HepG2 (cell line): ENCODE results near the gene SPC24. TPM values are rescaled to one million over a fixed set of nuclear protein-coding genes. Genes with fewer than 3 reads are reported as not detected.
A peak's percentile ranks its signal among the peaks of the same experiment; 100 is the strongest.

Experiments used
- CENPBD1 ChIP-seq: sonication (generic); formaldehyde crosslinking; IDR thresholded peaks from 2 replicates; pipeline ENCODE4 v1.8.0; 2022; ENCODE audit warnings: missing genetic modification reagents, low read depth, mild to moderate bottlenecking, borderline replicate concordance
- CENPX ChIP-seq: sonication (generic); formaldehyde crosslinking; IDR thresholded peaks from 2 replicates; pipeline ENCODE4 v1.9.0; 2021; ENCODE audit warnings: mild to moderate bottlenecking, missing genetic modification reagents, moderate library complexity
- CREM ChIP-seq, 2 experiments: sonication (generic) in 1 of 2; formaldehyde crosslinking in 1 of 2; IDR thresholded peaks; 2 replicates each; pipeline versions ENCODE4 v1.4.0 to v1.6.1; 2016 to 2020; ENCODE audit warnings: antibody characterized with exemption in 1 of 2, mild to moderate bottlenecking in 1 of 2, missing genetic modification reagents in 1 of 2
- HBP1 ChIP-seq: IDR thresholded peaks from 2 replicates; pipeline ENCODE4 v1.6.1; 2016; ENCODE audit warnings: low read depth, control low read depth
- HCFC1 ChIP-seq: fragments of 150-350 bp; IDR thresholded peaks from 2 replicates; pipeline ENCODE4 v1.6.1; 2014; ENCODE audit warnings: low read depth, low read length
- PAXIP1 ChIP-seq: sonication (generic); formaldehyde crosslinking; conservative IDR thresholded peaks from 2 replicates; pipeline ENCODE4 v1.4.0; 2020; ENCODE audit warnings: mild to moderate bottlenecking, missing genetic modification reagents, moderate library complexity
- SOX13 ChIP-seq, 3 experiments: fragments of 450-650 bp in 1 of 3; sonication (generic) in 1 of 3; formaldehyde crosslinking in 1 of 3; IDR thresholded peaks in 2 of 3; conservative IDR thresholded peaks in 1 of 3; 2 replicates each; pipeline versions ENCODE4 v1.5.0 to v1.6.1; 2016 to 2020; ENCODE audit warnings: antibody characterized with exemption in 1 of 3, mild to moderate bottlenecking in 1 of 3, missing compliant biosample characterization in 1 of 3, missing genetic modification reagents in 1 of 3, moderate library complexity in 1 of 3
- TFDP1 ChIP-seq: IDR thresholded peaks from 2 replicates; pipeline ENCODE4 v1.6.1; 2016; ENCODE audit warnings: missing compliant biosample characterization, missing genetic modification reagents, borderline replicate concordance
- THRA ChIP-seq: sonication (generic); formaldehyde crosslinking; IDR thresholded peaks from 2 replicates; pipeline ENCODE4 v1.4.0; 2020; ENCODE audit warnings: missing genetic modification reagents, borderline replicate concordance
- TOPORS ChIP-seq: sonication (generic); formaldehyde crosslinking; IDR thresholded peaks from 2 replicates; pipeline ENCODE4 v1.8.0; 2023; ENCODE audit warnings: mild to moderate bottlenecking, missing genetic modification reagents
- U2AF2 ChIP-seq: fragments of 200-400 bp; formaldehyde crosslinking; IDR thresholded peaks from 2 replicates; pipeline ENCODE4 v1.6.1; 2017; ENCODE audit warnings: low read depth, mild to moderate bottlenecking, low read length
- ZBTB43 ChIP-seq: sonication (generic); formaldehyde crosslinking; conservative IDR thresholded peaks from 2 replicates; pipeline ENCODE4 v1.4.0; 2020; ENCODE audit warnings: missing genetic modification reagents
- ZFP1 ChIP-seq: IDR thresholded peaks from 2 replicates; pipeline ENCODE4 v1.6.1; 2016
- ZNF747 ChIP-seq: sonication (generic); formaldehyde crosslinking; IDR thresholded peaks from 2 replicates; pipeline ENCODE4 v1.8.1; 2023; ENCODE audit warnings: missing genetic modification reagents, mild to moderate bottlenecking, borderline replicate concordance
- ZSCAN29 ChIP-seq: sonication (generic); formaldehyde crosslinking; conservative IDR thresholded peaks from 2 replicates; pipeline ENCODE4 v1.4.0; 2020; ENCODE audit warnings: mild to moderate bottlenecking, missing genetic modification reagents
- polyA plus RNA-seq, 8 experiments: library from polyadenylated mRNA; depleted of rRNA in 3 of 8; stranded (reverse) in 7 of 8; unstranded in 1 of 8; fragments of >200 nt; fragmentation: Illumina TruSeq in 4 of 8; extraction: Trizol in 4 of 8; gene quantifications; 2 replicates each; pipeline versions ENCODE4 v1.2.1 to v1.2.3, GENCODE V29; 2011 to 2016; ENCODE audit warnings: low read depth in 4 of 8, missing spikeins in 1 of 8, mixed read lengths in 1 of 8; ENCODE audit not compliant: insufficient read depth in 1 of 8
- total RNA-seq, 5 experiments: library from RNA; depleted of rRNA; stranded (reverse); fragments of >200 nt; fragmentation: Illumina TruSeq; extraction: Trizol; gene quantifications; 2 replicates each; pipeline ENCODE4 v1.2.3, GENCODE V29; 2016; ENCODE audit warnings: low read depth in 1 of 5

The SPC24 gene
- total and polyA plus RNA-seq, 2 of the 13 experiments (the other 11 are each of a cell fraction or from before 2014, with no cell fraction given): 10.0 to 46.2 TPM

- TF ChIP-seq THRA: no peak; the same call in 1 of the 2 replicates
- no peak for TF ChIP-seq SOX13 (IDR thresholded peaks at IDR 0.05)
- no peak for TF ChIP-seq SOX13 (CRISPR knock-in tag; conservative IDR thresholded peaks at IDR 0.05 in 1 of 2, IDR thresholded peaks at IDR 0.05 in 1 of 2)
- TF ChIP-seq ZNF747: 0 out of 2 replicates have a peak, but pooled peaks have one; percentile 69
- peak; percentile 71; the same call in 1 of the 2 replicates for TF ChIP-seq HBP1 (CRISPR knock-in tag)
- no peak for TF ChIP-seq U2AF2
- TF ChIP-seq ZBTB43 (CRISPR knock-in tag): no peak; the same call in 1 of the 2 replicates
- TF ChIP-seq TOPORS (CRISPR knock-in tag): no peak
- no peak for TF ChIP-seq PAXIP1 (CRISPR knock-in tag)
- TF ChIP-seq HCFC1: no peak
- TF ChIP-seq ZFP1 (CRISPR knock-in tag): no peak
- TF ChIP-seq ZSCAN29 (CRISPR knock-in tag): no peak
- TF ChIP-seq CREM (IDR thresholded peaks at IDR 0.05): peak; percentile 40
- TF ChIP-seq CREM (CRISPR knock-in tag; IDR thresholded peaks at IDR 0.05): no peak; the same call in 1 of the 2 replicates
- TF ChIP-seq CENPBD1 (CRISPR knock-in tag): no peak
- peak; percentile 100 for TF ChIP-seq TFDP1 (CRISPR knock-in tag)
- TF ChIP-seq CENPX (CRISPR knock-in tag): no peak
Measured at GRCh38 chr19:11155373-11156120, at the start of gene SPC24 (continued).
